ENCODE measurements around the gene GALNT18. TPM values are rescaled to one million over a fixed set of nuclear protein-coding genes. Genes with fewer than 3 reads are reported as not detected.
A peak's percentile ranks its signal among the peaks of the same experiment; 100 is the strongest.

The GALNT18 gene
- total RNA-seq, 2 donors from 2014 or later, result 28.2 to 57.8 TPM

DNA sequence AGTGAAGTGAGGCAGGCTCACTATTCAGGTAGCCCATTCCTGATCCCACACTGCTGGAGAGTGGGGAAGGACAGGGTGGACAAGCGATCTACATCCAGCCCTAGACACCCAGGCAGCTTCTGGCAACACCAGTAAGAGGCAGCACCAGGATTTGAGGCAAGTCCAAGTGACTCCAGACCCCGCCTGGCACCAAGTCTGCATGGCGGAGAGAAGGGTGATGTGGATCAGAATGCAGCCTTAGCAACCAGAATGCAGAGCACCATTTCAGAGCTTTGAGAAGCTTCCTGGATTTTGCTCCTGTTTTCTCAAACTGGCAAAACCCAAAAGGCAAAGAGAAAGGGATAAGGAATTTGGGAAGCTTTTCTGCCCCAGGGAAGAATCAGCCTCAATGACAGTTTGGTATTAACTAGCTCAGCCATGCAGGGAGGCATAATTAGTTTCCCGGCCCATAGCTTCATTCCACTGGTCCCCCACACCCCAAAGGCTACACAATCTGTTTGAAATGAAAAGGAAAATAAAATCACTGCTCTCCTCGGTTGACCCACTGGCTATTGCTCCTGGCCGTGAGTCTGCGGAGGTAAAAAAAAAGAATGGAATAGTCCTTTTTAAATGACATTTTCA, 17.3 kb downstream of the GALNT18 start:
- TF ChIP-seq, protein P1, sequence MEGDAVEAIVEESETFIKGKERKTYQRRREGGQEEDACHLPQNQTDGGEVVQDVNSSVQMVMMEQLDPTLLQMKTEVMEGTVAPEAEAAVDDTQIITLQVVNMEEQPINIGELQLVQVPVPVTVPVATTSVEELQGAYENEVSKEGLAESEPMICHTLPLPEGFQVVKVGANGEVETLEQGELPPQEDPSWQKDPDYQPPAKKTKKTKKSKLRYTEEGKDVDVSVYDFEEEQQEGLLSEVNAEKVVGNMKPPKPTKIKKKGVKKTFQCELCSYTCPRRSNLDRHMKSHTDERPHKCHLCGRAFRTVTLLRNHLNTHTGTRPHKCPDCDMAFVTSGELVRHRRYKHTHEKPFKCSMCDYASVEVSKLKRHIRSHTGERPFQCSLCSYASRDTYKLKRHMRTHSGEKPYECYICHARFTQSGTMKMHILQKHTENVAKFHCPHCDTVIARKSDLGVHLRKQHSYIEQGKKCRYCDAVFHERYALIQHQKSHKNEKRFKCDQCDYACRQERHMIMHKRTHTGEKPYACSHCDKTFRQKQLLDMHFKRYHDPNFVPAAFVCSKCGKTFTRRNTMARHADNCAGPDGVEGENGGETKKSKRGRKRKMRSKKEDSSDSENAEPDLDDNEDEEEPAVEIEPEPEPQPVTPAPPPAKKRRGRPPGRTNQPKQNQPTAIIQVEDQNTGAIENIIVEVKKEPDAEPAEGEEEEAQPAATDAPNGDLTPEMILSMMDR (IDR thresholded peaks at IDR 0.05), result no peak
- no peaks in the 10 kb centered on the region for H3K27me3 ChIP-seq (replicated peaks; ENCODE audit: insufficient read depth)
- H3K36me3 ChIP-seq, result no peaks in the 10 kb centered on the region
- ATAC-seq (ENCODE audit: insufficient number of reproducible peaks, low FRiP score, low read depth) (no peak), DNase-seq (ENCODE audit: low spot score) (no peak)
- H3K27ac ChIP-seq, result peak overlapping the region; percentile 15 to 46
- H3K4me1 ChIP-seq (ENCODE audit: control insufficient read depth in 1 of 2, low read depth in 2 of 2), result peaks cover 0 to 37% of the 10 kb centered on the region in 2 donors
- H3K9me3 ChIP-seq, result no peaks in the 10 kb centered on the region
- H3K4me3 ChIP-seq, result peak overlapping the region; percentile 53

DNA sequence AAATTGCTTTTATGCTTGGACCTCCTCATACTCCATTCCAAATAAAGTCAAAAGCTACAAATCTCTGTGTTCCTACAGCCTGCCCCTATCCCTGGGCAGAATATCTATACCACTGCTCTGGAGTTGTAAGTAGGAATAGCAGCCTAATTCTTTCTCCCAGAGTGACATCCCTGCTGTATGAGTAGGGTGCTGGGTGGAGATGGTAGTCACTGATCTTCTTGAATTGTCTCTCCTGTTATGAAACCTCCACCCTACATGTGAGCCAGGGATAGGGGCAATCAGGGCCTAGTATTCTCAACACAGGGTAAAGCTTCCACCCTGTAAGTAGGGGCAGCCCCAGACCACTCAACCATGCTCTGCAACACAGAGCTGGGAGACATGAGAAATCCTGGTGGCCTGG, 19.8 kb downstream of the GALNT18 start:
- H3K27me3 ChIP-seq (replicated peaks; ENCODE audit: insufficient read depth), result no peaks in the 10 kb centered on the region
- no peak overlapping the region for H3K27ac ChIP-seq
- no peak for DNase-seq (ENCODE audit: low spot score)
- no peaks in the 10 kb centered on the region for H3K36me3 ChIP-seq
- H3K4me3 ChIP-seq, result no peak overlapping the region
- TF ChIP-seq, protein P1 (IDR thresholded peaks at IDR 0.05), result no peak
- H3K9me3 ChIP-seq, result no peaks in the 10 kb centered on the region
- H3K4me1 ChIP-seq (ENCODE audit: control insufficient read depth in 1 of 2, low read depth in 2 of 2), result peaks cover 0 to 17% of the 10 kb centered on the region in 2 donors
- ATAC-seq (ENCODE audit: insufficient number of reproducible peaks, low FRiP score, low read depth), result no peak

DNA sequence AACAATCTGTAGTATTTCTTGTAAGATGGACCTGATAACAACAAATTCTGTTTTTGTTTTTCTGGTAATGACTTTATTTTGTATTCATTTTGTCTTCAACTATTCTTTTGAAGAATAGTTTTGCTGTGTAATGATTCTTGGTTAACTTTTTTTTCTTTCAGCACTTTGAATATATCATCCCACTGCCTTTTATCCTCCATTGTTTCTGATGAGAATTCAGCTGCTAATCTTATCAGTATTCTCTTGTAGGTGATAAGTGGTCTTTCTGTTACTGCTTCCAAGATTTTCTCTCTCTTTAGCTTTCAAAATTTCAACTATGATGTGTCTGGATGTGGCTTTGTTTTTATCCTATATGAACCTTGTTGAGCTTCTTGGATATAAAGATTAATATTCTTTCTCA, 21.5 kb downstream of the GALNT18 start:
- Histone ChIP-seq H3K27me3 (replicated peaks; ENCODE audit: insufficient read depth) (no peaks in the 10 kb centered on the region), H3K9me3 (no peaks in the 10 kb centered on the region), H3K36me3 (no peaks in the 10 kb centered on the region), H3K4me1 (ENCODE audit: control insufficient read depth in 1 of 2, low read depth in 2 of 2) (peaks cover 0 to 2% of the 10 kb centered on the region in 2 donors), H3K27ac (no peak overlapping the region), H3K4me3 (no peak overlapping the region)
- TF ChIP-seq, protein P1 (IDR thresholded peaks at IDR 0.05), result no peak
- ATAC-seq (ENCODE audit: insufficient number of reproducible peaks, low FRiP score, low read depth) (no peak), DNase-seq (ENCODE audit: low spot score) (no peak)

DNA sequence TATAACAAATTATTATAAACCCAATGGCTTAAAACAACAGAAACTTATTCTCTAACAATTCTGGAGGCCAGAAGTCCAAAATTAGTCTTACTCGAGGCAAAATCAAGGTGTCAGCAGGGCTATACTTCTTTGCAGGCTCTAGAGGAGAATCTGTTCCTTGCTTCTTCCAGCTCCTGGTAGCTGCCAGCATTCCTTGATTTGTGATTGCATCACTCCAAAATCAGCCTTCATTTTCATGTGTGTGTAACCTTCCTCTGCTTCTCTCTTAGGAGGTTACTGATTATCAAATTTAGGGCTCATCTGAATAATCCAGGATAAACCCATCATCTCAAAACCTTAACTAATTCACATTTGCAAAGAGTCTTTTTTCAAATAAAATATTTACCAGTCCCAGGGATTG, 23.6 kb downstream of the GALNT18 start:
- Histone ChIP-seq H3K4me1 (ENCODE audit: control insufficient read depth in 1 of 2, low read depth in 2 of 2) (no peaks in the 10 kb centered on the region), H3K4me3 (no peak overlapping the region), H3K36me3 (no peaks in the 10 kb centered on the region), H3K27me3 (replicated peaks; ENCODE audit: insufficient read depth) (no peaks in the 10 kb centered on the region), H3K27ac (no peak overlapping the region), H3K9me3 (no peaks in the 10 kb centered on the region)
- ATAC-seq (ENCODE audit: insufficient number of reproducible peaks, low FRiP score, low read depth) (no peak), DNase-seq (ENCODE audit: low spot score) (no peak)
- TF ChIP-seq, protein P1 (IDR thresholded peaks at IDR 0.05), result no peak

DNA sequence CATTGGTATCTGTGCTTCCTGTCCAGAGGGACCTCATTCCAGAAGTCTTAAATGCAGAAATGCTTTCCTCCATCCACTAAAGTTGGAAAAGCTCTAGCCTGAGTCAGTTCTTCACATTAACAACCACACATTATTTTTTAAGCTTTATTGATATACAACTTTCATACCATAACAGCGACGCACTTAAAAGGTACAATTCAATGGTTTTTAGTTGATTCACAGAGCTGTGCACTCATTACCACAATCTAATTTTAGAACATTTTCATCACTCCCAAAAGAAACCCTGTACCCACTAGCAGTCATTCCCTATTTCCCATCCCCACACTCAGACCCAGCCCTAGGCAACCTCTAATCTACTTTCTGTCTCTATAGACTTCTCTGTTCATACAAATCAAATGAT, 27.6 kb downstream of the GALNT18 start:
- no peak for ATAC-seq (ENCODE audit: insufficient number of reproducible peaks, low FRiP score, low read depth)
- Histone ChIP-seq H3K27me3 (replicated peaks; ENCODE audit: insufficient read depth) (no peaks in the 10 kb centered on the region), H3K9me3 (no peaks in the 10 kb centered on the region), H3K4me3 (no peak overlapping the region), H3K27ac (no peak overlapping the region), H3K4me1 (ENCODE audit: control insufficient read depth in 1 of 2, low read depth in 2 of 2) (peaks cover 0 to 6% of the 10 kb centered on the region in 2 donors), H3K36me3 (no peaks in the 10 kb centered on the region)
- TF ChIP-seq, protein P1 (IDR thresholded peaks at IDR 0.05), result no peak
- no peak for DNase-seq (ENCODE audit: low spot score)
